Body of pancreas (tissue), 4 donors: ENCODE results near the gene WFDC2.

ENCODE experiments used
- POLR2A ChIP-seq, 3 donors: fragments of 450-650 bp; IDR thresholded peaks; one replicate each; pipeline ENCODE4 v1.6.1; 2016; ENCODE audit warnings: antibody characterized with exemption in 3 of 3, mild to moderate bottlenecking in 2 of 3
- TF ChIP-seq, protein P1 (sequence below), 7 experiments: fragments of 450-650 bp in 4 of 7; fragments of 200-600 bp in 3 of 7; sonication (generic) in 3 of 7; IDR thresholded peaks; one replicate each; pipeline ENCODE4 v1.5.1; 2016 to 2019; ENCODE audit warnings: antibody characterized with exemption in 7 of 7

- TF ChIP-seq, protein P1, sequence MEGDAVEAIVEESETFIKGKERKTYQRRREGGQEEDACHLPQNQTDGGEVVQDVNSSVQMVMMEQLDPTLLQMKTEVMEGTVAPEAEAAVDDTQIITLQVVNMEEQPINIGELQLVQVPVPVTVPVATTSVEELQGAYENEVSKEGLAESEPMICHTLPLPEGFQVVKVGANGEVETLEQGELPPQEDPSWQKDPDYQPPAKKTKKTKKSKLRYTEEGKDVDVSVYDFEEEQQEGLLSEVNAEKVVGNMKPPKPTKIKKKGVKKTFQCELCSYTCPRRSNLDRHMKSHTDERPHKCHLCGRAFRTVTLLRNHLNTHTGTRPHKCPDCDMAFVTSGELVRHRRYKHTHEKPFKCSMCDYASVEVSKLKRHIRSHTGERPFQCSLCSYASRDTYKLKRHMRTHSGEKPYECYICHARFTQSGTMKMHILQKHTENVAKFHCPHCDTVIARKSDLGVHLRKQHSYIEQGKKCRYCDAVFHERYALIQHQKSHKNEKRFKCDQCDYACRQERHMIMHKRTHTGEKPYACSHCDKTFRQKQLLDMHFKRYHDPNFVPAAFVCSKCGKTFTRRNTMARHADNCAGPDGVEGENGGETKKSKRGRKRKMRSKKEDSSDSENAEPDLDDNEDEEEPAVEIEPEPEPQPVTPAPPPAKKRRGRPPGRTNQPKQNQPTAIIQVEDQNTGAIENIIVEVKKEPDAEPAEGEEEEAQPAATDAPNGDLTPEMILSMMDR (IDR thresholded peaks at IDR 0.05): peak in 4 of 7 experiments; percentile 26 to 48 (median 35)
- TF ChIP-seq POLR2A (IDR thresholded peaks at IDR 0.05): no peak
Observed at GRCh38 chr20:45456632-45457031, 12.9 kb upstream of the WFDC2 start.
